GM12891 (cell line): ENCODE data around the gene RGL4.

Experiments
- PAX5 ChIP-seq: IDR thresholded peaks from 2 replicates; pipeline ENCODE4 v1.6.1; 2011; ENCODE audit warnings: low read length, moderate library complexity, mild to moderate bottlenecking; ENCODE audit not compliant: insufficient read depth, severe bottlenecking
- POLR2A ChIP-seq: IDR thresholded peaks from 2 replicates; pipeline ENCODE4 v1.6.1; 2011; ENCODE audit warnings: low read depth, low read length, control low read depth
- POLR2AphosphoS5 ChIP-seq: IDR thresholded peaks from 2 replicates; pipeline ENCODE4 v1.6.1; 2011; ENCODE audit warnings: low read depth, low read length, control low read depth
- SPI1 ChIP-seq: IDR thresholded peaks from 2 replicates; pipeline ENCODE4 v1.6.1; 2011; ENCODE audit warnings: low read depth, low read length, control low read depth
- TAF1 ChIP-seq: IDR thresholded peaks from 2 replicates; pipeline ENCODE4 v1.6.1; 2011; ENCODE audit warnings: low read depth, low read length, control low read depth

DNA sequence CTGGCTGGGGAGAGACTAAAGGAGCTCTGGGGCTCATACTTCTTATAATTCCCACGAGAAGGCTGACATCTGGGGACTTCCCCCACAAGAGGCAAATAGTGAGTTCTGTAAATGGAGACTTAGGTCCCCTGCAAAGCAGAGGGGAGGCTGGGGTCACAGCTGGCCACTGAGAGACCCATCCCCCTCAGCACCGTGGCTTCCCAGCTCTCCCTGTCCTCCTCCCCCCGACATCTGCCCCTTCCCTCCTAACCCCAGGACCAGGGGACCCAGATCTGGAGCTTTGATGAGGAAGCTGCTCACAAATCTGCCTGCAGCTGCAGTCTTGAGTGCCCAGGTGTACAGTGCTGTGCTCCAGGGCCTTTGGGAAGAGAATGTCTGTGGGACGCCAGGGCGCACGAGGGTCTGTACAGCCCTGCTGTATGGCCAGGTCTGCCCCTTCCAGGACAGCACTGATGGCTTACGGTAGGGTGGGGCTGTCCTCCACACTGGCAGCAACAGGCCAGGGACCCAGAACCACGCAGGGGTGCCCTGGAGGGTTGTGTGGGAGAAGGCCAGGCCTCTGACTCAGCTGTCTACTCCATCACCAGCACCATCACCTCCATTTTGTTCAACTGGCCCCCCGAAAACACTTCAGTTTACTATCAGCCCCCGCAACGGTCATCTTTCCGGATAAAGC lies 1.1 kb downstream of the RGL4 start:
- TF ChIP-seq SPI1, result no peak
- no peak for TF ChIP-seq TAF1
- no peak for TF ChIP-seq POLR2AphosphoS5
- TF ChIP-seq POLR2A, result no peak
- no peak for TF ChIP-seq PAX5
